Stimulated activated naive CD8-positive, alpha-beta T cell treated with anti-CD3 and anti-CD28 coated beads, Interleukin-15, Interleukin-2, amounts not matched to agents 100 ng/mL and 50 ng/mL, for 24 hours (primary cell): ENCODE measurements around the gene SPATA19.

Experiments used
- H3K27ac Mint-ChIP-seq: one replicate; pipeline ENCODE4 v1.8.0; 2021; ENCODE audit warnings: mild to moderate bottlenecking, mixed read lengths
- H3K27me3 Mint-ChIP-seq: one replicate; pipeline ENCODE4 v1.8.0; 2021; ENCODE audit warnings: mixed read lengths
- H3K36me3 Mint-ChIP-seq: one replicate; pipeline ENCODE4 v1.8.0; 2021; ENCODE audit warnings: low read depth, mixed read lengths
- H3K4me1 Mint-ChIP-seq: one replicate; pipeline ENCODE4 v1.8.0; 2021; ENCODE audit warnings: low read depth, mixed read lengths
- H3K4me3 Mint-ChIP-seq: one replicate; pipeline ENCODE4 v1.8.0; 2021; ENCODE audit warnings: mild to moderate bottlenecking, mixed read lengths
- H3K9me3 Mint-ChIP-seq: one replicate; pipeline ENCODE4 v1.8.0; 2021; ENCODE audit warnings: mixed read lengths

SPATA19 gene

DNA sequence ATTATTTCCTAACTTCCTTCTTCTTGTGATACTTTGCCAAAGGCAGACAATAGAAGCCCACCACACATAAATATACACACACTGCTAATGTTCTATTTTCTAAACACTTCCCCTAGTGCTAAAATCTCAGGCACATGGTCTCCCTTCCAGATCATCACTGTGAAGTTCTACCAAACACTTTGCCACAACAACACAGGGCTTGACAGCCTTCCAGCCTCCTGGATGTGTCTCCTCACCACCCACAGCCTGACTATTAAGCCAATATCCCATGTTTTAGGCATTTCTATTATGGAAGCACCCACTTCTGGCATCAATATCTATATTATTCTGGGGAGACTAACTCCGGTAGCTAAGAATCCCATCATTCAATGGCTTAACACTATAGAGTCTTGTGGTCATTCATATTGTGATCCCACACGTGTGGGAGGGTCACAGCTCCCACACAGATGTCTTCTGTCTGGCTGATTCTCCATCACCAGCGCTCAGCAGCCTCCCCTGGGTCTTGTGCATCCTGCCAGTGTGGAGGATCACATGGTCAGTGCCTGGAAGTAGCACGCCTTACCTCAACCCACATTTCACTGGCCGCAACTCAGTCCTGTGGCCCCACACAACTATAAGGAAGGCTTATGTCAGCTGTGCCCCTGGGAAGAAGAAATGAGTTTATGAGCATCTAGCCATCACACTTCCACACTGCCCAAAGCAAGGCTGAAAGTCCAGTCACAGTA lies 29.0 kb downstream of the SPATA19 start:
- Mint-ChIP-seq H3K27ac (no peak overlapping the region), H3K27me3 (peaks cover 11% of the 10 kb centered on the region), H3K4me1 (no peaks in the 10 kb centered on the region), H3K4me3 (no peak overlapping the region), H3K9me3 (no peaks in the 10 kb centered on the region), H3K36me3 (no peaks in the 10 kb centered on the region)

- Mint-ChIP-seq H3K4me1 (no peaks in the 10 kb centered on the region), H3K4me3 (no peak overlapping the region), H3K27me3 (peaks cover 7% of the 10 kb centered on the region), H3K27ac (no peak overlapping the region), H3K9me3 (no peaks in the 10 kb centered on the region), H3K36me3 (no peaks in the 10 kb centered on the region)
Measured at GRCh38 chr11:133815636-133816035, 29.7 kb downstream of the SPATA19 start.

DNA sequence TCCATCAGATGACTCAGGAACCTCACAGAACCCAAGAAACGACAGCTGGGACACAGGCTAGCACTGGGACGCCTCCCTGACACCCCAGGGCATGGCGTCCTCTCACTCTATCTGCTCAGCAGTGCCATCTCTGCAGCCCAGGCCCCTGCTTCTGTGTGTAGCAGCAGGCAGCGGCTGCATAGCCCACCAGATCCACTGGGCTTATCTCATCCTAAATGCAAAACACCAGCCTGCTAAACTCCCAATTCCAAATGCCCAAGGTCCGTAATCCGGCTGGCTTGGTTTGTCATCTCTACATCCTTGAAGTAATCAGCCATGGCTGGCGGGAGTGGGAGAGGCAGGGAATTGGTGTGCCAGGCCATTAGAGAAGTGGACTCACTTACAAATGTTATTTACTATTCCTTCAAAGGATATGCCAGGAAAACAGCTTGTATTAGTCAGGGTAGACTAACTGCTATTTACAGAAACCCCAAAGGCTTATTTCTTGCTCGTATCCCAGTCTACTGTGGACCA lies 30.7 kb downstream of the SPATA19 start:
- Mint-ChIP-seq H3K27ac (no peak overlapping the region), H3K4me3 (no peak overlapping the region), H3K27me3 (peaks cover 7% of the 10 kb centered on the region), H3K4me1 (no peaks in the 10 kb centered on the region), H3K9me3 (no peaks in the 10 kb centered on the region), H3K36me3 (no peaks in the 10 kb centered on the region)

DNA sequence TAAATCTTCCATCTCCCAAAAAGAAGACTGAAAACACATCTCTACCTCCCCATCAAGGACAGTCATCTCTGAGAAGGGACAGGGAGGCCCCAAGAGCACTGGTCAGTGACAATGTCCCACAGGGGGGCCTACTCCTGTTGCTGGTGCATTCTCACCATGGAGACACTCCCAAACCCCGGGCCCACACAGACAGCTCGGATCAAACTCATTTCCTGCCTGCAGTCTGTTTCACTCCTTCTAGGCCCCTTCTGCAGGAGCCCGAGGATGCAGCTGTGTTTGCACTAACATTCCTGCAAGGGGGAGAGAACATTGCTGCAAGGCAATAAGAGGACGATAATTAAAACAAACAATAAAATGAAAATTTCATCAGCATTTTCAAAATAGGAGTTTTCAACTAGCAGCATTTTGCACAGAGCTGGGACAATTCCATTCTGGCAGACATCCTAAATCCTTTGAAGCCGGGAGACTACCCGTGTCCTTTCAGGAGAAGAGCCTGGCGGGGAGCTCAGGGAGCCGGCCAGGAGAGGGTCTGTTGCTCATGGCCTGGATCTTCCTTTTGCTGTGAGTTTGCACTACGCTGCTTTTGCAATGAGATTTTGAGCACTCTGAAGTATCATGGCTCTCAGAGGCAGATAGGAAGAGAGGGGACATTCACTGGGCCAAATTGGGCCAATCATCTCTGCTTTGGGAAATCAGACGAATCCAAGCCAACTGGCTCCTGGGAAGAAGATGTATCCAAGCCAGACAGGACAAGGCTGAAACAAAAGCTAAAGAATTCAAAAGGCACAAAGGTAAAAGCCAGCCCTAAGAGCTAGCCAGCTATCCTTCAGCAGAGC lies 33.2 kb downstream of the SPATA19 start:
- Mint-ChIP-seq H3K36me3 (no peaks in the 10 kb centered on the region), H3K4me1 (no peaks in the 10 kb centered on the region), H3K27me3 (peaks cover 14% of the 10 kb centered on the region)

GRCh38 chr11:133810766-133811165 lies 34.5 kb downstream of the SPATA19 start:
- H3K4me1 Mint-ChIP-seq = no peaks in the 10 kb centered on the region
- no peaks in the 10 kb centered on the region for H3K9me3 Mint-ChIP-seq
- H3K4me3 Mint-ChIP-seq = no peak overlapping the region
- no peak overlapping the region for H3K27ac Mint-ChIP-seq
- peaks cover 14% of the 10 kb centered on the region for H3K27me3 Mint-ChIP-seq
- H3K36me3 Mint-ChIP-seq = no peaks in the 10 kb centered on the region

More for the DNA sequence above, 33.2 kb downstream of the SPATA19 start:
- no peak overlapping the region for H3K27ac Mint-ChIP-seq
- no peak overlapping the region for H3K4me3 Mint-ChIP-seq
- H3K9me3 Mint-ChIP-seq = no peaks in the 10 kb centered on the region

DNA sequence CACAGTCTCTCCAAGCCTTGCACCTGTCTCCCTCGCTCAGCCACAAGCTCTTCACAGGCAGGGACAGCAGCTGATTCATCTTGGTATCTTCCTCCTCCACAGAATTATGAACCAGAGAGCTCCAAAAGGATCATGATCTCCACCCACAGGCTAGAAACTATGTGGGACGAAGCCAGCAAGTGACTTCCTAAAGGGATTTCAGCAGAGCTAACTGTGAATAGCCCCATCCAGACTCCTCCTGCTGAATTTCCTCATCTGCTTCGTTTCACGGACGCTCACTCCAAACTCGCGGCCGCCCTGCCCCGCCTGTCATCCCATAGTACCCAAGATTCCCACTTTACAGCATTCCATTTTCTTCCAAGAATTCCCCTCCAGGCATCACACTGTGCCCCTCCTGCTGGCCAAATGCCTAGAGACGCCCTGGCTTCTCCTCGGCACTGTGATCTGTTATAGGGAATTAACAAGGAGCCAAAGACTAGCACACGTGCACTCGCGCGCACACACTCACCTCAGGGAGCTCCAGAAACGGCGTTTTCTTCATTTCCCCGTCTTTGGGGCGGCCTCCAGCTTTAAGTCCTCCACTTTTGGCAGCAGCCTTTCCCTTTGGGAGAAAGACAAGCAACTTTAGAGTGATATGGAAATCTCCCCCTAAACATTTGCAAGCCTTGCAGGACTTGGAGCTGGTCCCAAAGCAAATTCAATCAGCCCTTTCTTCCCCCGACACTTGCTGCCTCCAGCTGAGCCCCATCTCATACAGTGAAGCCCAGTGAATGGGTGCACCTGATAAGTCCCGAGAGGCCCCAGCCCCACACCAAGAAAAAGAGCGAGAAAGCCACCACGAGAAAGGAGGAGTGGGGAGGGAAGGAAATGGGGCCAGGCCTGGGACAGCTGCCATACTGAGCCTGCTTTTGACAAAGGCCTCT lies 35.5 kb downstream of the SPATA19 start:
- no peaks in the 10 kb centered on the region for H3K4me1 Mint-ChIP-seq
- peaks cover 14% of the 10 kb centered on the region for H3K27me3 Mint-ChIP-seq
- H3K4me3 Mint-ChIP-seq = no peak overlapping the region
- H3K27ac Mint-ChIP-seq = no peak overlapping the region
- no peaks in the 10 kb centered on the region for H3K9me3 Mint-ChIP-seq
- no peaks in the 10 kb centered on the region for H3K36me3 Mint-ChIP-seq

DNA sequence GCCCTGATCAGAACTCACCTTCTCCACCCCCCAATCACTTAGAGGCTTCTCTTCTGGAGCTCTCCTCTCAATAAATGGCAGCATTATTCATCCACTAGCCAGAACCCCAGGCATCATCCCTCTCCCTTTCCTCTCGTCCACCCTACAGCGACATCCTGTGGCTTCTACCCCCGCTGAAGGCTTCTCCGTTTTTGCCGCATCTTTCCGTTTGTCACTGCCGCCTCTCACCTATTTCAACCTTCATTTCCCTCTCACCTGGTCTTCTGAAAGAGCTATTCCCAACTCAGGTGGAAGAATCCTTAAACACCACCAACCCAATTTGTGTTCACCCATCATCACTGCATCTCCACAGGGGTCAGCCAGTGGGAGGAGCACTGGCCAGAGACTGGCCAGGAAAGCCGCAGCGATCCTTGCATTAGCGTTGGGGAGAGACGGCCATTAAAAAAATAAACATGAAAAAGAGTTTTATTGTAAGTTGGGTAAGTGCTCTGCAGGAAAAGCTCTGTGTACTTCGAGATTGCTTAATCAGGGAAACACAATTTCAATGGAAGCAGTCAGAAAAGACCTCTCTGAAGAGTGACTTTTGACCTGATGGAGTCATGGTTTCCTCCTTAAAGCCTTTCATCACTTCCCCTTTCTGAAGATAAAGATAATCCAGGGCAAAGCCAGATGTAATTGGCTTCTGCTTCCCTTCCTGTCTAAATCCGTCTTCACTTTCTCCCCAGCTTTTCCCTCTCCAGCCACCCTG lies 36.7 kb downstream of the SPATA19 start:
- Mint-ChIP-seq H3K36me3 (no peaks in the 10 kb centered on the region), H3K27ac (no peak overlapping the region), H3K4me3 (no peak overlapping the region), H3K4me1 (no peaks in the 10 kb centered on the region), H3K27me3 (peaks cover 10% of the 10 kb centered on the region), H3K9me3 (no peaks in the 10 kb centered on the region)

DNA sequence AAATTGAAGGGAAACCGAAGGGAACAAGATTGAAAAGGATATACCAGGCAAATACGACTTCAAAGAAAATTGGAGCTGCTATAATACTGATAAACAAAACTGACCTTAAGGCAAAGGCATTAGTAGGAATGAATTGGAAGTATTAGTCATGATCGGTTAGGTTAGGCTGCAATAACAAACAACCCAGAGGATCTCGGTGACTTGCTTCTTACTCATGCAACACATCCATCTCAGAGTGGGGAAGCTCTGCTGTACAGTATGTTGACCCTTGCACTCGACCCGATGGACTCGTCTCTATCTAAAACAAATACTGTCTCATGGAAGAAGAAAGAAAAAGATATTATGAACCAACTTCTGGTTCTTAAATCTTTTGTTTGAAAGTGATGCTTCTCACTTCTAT lies 42.3 kb downstream of the SPATA19 start:
- no peaks in the 10 kb centered on the region for H3K4me1 Mint-ChIP-seq
- peaks cover 6% of the 10 kb centered on the region for H3K27me3 Mint-ChIP-seq
- no peak overlapping the region for H3K4me3 Mint-ChIP-seq
- H3K36me3 Mint-ChIP-seq = no peaks in the 10 kb centered on the region
- no peak overlapping the region for H3K27ac Mint-ChIP-seq
- no peaks in the 10 kb centered on the region for H3K9me3 Mint-ChIP-seq

DNA sequence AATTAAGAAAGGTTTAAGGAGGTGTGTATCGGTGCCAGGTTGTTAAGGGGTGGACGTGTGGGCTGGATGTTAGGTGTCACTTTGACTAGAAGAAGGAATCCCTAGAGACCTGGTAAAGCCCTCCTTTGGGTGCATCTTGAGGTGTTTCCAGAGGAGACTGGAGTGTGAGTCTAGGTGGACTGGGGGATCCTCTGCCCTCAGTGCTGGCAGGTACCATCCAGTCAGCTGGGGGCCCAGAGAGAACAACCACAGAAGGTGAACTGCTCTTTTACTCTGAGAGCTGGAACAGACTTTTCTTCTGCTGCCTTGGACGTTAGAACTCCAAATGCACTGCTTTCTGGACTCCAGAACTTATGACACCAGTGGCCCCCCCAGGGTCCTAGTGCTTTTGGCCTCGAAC lies 44.0 kb downstream of the SPATA19 start:
- Mint-ChIP-seq H3K4me3 (no peak overlapping the region), H3K36me3 (no peaks in the 10 kb centered on the region), H3K4me1 (no peaks in the 10 kb centered on the region), H3K27me3 (peaks cover 8% of the 10 kb centered on the region), H3K27ac (no peak overlapping the region), H3K9me3 (no peaks in the 10 kb centered on the region)

DNA sequence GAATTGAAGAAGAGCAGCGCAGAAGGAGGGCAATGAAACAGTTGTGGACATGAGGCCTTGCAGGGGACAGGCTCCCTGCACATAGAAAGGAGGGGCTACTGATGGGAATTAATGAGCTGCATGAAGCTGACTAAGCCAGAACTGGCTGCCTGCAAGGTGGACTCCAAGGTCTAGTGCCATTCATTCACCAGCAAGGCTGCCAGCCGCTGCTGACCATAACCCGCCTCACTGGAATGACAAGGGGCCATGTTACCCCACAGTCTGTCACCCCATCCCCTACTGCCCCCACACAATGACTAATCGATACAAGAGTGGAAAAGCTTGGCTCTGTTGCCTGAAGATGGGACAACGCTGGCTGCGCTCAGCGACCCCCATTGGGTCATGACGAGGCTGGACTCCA lies 44.6 kb downstream of the SPATA19 start:
- Mint-ChIP-seq H3K36me3 (no peaks in the 10 kb centered on the region), H3K4me3 (no peak overlapping the region), H3K4me1 (no peaks in the 10 kb centered on the region), H3K27ac (no peak overlapping the region), H3K27me3 (peaks cover 8% of the 10 kb centered on the region), H3K9me3 (peaks cover 2% of the 10 kb centered on the region)

- Mint-ChIP-seq H3K27me3 (peaks cover 4% of the 10 kb centered on the region), H3K4me1 (no peaks in the 10 kb centered on the region), H3K4me3 (no peak overlapping the region), H3K27ac (no peak overlapping the region), H3K36me3 (no peaks in the 10 kb centered on the region), H3K9me3 (peaks cover 24% of the 10 kb centered on the region)
Measured at GRCh38 chr11:133797554-133797953, 47.8 kb downstream of the SPATA19 start.

- peaks cover 9% of the 10 kb centered on the region for H3K27me3 Mint-ChIP-seq
- no peak overlapping the region for H3K4me3 Mint-ChIP-seq
- peaks cover 28% of the 10 kb centered on the region for H3K9me3 Mint-ChIP-seq
- H3K4me1 Mint-ChIP-seq = no peaks in the 10 kb centered on the region
- H3K27ac Mint-ChIP-seq = no peak overlapping the region
- H3K36me3 Mint-ChIP-seq = no peaks in the 10 kb centered on the region
Measured at GRCh38 chr11:133796043-133796795, 49.1 kb downstream of the SPATA19 start.

GRCh38 chr11:133795088-133795487 lies 50.2 kb downstream of the SPATA19 start:
- Mint-ChIP-seq H3K27me3 (peaks cover 9% of the 10 kb centered on the region), H3K9me3 (peaks cover 28% of the 10 kb centered on the region), H3K4me3 (no peak overlapping the region), H3K4me1 (no peaks in the 10 kb centered on the region), H3K36me3 (no peaks in the 10 kb centered on the region), H3K27ac (no peak overlapping the region)
